HG03565 (cell line): ENCODE measurements around the gene DHX16.

Experiments used
- ATAC-seq: cut with Tn5 transposase; IDR thresholded peaks from one replicate; pipeline ENCODE4 v1.9.1; 2021; ENCODE audit warnings: mild to moderate bottlenecking, moderate library complexity; ENCODE audit not compliant: unreplicated experiment

Gene DHX16

DNA sequence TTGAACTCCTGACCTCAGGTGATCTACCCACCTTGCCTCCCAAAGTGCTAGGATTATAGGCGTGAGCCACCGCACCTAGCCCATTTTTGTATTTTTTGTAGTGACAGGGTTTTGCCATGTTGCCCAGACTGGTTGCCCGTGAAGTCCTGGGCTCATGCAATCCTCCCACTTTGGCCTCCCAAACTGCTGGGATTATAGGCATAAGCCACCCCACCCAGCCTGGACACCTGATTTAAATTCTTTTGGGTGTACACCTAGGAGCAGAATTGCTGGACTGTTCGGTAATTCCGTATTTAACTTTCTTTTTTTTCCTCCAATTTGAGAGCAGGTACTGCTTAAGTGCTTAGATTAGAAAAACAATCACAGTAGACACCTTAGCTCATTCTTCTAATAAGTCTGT lies 23.6 kb upstream of the DHX16 start:
- no peak for ATAC-seq

DNA sequence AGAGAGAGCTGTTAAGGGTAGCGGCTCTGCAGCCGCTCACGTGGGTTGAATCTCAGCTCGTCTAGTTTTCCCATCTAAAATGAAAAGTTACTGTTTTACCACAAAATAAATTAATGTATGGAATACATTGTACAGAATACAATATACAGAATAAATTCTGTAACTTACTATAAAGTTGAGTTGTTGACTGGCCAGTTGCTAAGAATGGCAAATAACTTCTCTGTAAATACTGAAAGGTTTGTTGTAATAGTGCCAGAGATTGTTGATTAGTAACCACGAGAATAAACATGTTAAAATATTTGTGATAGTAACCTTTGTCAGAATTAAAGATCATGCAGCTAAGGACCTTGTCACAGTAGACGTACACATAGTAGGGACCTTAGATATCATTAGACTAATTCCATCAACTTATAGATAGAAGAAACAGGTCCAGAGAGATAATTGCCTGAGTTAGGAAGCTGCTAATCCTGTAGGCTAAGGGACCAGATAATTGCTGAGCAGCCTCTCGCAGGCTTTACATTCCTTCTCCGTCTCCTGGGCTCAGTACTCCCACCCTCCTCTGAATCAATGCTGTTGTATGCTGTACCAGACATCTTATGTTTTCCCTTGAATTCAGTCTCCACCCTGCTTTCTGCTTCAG lies 18.5 kb upstream of the DHX16 start:
- no peak for ATAC-seq

DNA sequence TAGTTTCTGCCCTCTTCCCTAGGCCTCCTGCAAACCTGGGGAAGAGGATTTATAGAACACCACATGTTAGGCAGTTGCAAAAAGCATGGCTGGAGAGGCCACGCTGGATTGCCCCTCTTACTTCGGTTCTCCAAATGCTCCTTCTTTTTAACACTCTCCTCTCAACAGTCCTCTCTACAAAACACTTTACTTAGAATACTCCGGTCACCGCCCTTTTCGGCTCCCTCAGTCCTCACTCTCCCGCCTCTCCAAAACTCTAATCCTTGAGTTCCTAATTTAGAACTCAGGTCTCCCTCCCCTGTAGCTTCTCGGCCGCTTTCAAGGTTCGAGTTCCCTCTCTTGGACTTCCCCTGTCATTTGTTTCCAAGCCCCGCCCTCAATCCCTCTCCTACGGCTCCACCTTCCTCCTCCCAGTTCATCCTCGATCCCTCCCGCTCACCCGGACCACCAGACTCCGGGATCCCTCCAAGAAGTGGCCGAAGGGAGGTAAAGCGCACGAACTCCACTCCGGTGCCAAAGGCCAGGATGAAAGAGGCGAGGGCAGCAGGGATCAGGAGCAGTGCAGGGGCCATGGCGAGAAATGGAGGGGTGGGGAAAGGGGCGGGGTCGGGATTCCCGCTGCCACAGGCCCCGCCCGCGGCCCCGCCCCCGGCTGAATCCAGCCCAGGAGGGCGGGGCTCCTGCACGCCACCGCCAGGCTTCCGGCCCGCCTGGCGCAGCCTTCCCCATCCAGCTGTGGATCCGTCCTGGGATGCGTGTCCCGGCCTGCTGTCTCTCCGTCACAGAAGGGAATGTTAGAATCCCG lies 17.8 kb upstream of the DHX16 start, which contains the start of gene NRM:
Gene NRM, minus strand, starts transcription at position 582 of the 805 bp plus-strand sequence. Its CDS starts 10 bp downstream, at position 572.
- no peak for ATAC-seq

DNA sequence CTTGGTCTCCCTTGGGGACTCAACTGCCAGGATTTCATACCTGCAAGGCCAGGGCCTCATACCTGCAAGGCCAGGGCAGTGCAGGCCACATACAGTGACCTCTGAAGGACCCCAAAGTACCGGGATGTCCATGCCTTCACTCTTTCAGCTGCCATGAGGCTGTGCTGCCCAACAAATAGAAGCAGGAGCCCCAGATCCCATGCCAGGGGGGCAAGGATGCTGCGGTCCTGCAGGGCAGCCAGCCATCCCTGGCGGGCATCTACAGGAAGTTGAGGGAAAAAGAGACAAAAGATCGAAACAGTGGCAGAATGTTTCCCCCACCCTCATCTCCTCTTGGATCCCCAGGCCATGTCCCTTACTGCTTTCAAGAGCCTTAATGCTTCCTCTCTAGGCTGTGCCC lies 17.2 kb upstream of the DHX16 start:
- no peak for ATAC-seq

DNA sequence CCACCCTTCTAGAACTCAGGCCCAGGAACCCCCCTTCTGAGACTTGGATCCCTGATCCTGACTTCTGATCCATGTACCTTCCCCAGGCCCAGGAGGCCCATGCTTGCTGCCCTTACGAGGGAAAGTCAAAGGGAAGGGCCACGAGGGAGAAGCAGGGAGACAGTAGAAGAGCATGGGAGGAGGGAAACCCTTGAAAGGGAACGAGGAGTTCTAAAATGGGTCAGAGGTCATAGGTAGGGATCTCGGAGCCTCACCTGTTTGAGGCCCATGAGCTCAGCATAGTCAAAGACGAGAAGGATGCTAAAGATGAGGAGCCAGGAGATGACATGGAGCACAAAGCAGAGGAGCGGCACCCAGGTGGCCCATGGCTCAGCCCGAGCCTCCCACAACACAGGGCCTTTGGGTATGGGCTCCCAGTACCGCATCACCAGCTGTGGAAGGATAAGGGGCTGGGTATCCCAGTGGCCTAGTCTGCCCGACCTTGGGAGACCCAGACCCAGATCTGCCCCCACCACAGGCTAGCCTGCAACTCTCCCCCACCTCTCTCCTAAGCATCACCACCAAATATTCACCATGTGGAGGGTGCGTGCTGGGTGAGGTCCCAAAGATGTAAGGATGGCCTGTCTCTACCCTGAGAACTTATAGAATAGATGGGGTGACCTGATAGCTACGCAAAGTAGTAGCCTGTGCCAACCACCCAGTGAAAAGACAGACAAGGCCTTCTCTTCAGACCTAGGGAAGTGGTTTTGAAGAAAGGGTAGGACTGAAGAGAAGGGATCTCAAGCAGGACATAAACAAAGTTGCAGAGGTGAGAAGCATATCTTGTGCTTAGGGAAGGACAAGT lies 16.4 kb upstream of the DHX16 start:
- ATAC-seq, result no peak

DNA sequence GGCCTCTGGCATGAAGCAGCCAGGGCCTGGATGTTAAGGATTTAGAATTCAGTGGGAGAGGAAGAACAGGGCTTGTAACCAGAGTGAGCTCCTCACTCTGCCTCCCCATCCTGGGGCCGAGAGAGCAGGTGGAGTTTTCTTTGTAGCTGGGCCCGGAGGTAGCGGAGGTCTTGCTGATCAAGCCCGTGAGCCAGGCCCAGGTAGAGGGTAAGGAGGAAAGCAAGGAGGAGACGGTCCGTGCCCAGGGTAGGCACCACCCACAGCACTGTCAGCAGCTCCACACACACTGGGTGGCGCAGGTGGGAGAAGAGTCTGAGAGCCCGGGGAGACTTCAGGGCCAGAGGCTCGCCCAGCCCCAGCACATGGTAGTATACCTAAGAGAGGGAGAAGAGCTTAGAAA lies 15.8 kb upstream of the DHX16 start:
- ATAC-seq, result no peak

DNA sequence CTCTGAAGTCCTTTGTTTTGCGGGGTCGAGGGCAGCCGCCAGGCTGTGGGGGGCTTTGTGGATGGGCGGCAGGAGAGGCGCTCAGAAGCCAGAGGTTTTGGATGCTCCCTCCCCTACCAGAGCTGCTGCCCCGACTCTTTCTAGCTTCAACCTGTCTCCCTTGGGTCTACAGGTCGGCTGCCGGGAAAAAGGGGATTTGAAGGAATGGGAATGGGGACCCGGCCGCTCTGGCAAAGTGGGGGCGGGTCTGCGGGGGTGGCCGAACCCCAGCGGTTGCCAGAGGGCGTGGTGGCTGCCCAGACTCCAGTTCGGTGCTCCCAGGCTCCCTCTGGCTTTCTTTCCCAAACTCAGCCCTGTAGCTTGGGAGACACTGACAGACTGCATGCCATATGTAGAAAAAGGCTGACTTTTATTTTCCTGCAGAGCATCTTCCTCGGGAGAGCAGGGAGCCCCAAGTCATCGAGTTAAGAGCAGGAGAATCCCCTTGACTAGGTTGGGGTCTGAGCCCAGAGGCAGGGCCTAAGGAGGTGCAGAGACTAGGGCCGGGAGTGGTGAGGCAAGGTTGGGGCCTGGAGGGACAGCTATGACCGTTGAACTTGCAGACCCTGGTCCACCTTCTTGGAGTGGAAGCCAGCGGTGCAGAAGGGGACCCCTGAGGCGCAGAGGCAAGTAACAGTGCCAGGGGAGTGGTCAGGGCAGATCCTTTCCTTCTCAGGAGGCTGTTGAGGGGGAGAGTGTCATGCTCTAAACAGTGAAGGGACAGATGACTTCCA lies 15.0 kb upstream of the DHX16 start:
- ATAC-seq, result no peak

DNA sequence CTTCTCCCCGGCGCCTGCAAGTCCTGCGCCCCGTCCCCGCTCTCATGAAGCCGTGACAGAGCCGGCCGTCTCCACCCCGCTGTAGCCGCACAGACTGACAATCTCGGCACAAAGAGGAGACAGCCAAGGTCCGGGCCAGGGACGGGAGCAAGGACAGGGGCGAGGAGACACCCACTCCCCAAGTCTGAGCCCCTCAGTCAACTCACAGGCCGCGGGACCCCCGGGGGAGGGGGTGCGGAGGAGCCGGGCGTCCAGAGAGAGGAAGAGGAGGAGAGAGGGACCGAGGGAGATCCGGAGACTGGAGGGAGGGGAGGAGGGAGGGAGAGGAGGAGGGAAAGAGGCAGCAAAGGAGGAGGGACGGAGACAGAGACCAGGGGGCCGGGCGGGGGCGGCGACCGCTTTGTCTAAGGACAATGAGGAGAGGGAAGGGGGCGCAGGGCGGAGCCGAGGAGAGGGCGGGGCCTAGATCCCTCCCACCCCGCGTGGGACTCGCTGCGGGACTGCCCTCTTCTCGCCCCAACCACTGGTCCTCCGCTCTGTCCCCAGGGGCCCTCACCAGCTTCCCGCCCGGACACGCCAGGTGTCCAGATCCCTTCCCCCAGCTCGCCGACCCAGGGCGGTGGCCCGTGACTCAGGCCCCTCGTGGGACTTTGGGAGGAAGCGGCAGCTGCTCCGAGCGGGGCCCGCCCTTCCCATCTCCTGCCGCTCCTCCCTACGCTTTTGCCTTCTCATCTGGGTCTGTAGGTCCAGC lies 14.3 kb upstream of the DHX16 start:
- ATAC-seq, result peak; percentile 36

DNA sequence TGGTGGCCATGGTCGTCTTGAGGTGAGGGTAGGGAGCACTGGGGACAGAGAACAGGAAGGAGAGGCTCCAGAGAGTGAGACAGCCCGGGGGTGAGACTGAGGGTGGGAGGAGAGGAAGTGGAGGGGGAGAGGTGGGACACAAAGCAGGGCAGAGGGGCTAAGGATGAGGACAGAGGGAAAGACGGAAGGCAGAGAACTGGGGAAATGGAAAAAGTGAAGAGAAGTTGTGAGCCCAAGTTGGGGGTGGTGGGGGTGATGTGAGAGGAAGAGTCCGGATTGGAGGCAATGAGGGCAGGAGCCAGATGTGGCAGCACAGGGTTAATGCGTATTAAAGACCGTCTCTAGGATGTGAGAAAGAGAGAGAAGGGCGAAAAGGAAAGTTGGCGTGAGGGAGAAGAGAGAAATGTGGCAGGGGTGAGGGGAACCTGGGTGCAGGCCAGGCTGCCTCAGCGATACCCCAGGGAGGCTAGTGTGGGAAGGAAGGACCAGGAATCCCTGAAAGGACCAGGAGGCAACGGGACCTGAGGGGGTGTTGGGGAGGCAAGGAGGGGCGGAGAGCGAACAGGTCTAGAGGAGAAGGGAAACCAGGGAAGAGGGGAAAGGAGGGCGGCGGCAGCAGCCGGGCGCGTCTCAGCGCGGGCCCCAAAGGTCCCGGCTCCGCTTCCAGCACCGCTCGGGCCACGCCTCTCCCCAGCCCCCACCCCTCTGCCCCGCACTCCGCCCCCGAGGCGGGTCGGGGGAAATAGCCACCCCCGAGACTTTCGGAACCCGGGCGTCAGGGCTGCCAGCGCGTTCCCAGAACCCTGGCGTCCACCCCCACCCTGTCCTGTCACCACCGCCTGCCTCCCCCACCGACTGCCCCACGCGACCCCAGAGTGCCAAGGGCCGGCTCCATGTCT lies 13.5 kb upstream of the DHX16 start, which contains the start of gene PPP1R18:
Gene PPP1R18, minus strand, starts transcription at position 637 of the 899 bp plus-strand sequence. Its CDS starts 627 bp downstream, at position 10.
- ATAC-seq, result no peak

DNA sequence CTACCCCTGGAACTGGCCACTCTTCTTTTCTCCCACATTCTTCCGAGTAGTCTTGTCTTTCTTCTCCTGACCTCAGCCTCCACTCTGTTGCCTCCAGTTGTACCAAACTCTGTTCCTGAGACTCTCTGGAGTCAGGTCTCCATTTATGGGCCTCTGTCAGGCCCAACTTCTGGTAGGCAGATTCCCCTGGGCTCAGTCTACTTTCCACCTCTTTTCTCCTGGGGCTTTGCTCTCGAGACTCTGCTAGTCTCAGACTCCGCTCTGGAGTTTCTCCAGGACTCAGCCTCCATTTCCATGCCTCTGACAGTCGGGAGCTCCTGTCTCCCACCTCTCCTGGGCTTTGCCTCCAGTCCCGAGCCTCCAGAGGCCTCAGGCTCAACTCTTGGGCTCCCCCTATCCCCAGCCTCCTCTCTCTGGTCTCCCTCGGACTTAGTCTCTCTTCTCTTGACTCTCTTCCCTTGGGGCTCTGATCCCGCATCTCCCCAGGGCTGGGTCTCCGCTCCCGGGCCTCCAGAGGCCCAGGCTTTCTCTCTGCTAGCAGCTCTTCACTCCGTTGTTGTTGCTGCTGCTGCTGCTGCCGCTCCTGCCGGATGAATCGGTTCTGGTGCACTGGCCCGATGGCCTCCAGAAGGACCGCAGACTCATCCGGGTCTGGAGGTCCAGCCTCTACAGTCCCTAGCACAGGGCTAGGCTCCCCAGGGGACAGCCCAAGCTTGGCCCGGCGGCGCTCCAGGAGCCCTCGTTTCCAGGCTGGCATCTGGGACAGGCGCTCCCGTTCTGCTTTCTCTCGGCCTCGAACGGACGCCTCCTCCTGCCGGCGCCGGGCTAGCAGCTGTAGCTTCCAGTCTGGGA lies 12.6 kb upstream of the DHX16 start:
- no peak for ATAC-seq

DNA sequence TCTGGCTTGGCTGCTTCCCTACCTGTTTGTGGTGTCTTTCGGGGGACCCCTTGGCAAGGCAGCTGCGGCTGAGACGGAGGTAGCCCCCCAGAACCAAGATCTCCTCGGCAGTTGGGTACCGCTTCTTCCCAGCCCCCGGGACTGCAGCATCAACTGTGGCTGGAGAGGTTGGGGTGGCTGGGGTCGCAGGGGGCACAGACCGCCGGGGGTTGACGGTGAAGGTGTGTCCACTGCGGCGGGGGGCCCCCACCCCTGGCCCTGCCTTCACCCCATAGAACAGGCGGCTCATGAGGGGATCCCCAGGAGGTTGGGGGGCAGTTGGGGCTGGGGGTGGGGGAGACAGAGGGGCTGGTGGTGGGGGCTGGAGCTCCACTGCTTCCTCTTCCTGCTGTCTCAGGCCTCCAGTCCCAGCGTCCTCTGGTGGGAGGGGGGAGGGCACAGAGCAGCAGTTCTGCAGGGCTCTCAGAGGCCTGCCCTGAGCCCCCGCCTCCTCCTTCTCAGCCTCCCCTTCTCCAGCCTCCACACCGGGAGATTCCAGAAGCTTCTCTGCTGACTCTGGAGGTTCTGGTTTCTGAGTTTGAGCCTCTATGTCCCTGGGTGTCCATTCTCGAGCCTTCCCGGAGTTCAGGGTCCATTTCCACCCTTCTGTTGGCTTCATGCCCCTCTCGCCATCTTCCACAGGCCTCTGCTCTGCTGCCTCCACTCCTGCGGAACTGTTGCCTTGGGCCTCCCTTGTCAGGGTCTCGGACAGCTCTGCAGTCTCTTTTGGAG lies 11.8 kb upstream of the DHX16 start:
- ATAC-seq, result no peak

DNA sequence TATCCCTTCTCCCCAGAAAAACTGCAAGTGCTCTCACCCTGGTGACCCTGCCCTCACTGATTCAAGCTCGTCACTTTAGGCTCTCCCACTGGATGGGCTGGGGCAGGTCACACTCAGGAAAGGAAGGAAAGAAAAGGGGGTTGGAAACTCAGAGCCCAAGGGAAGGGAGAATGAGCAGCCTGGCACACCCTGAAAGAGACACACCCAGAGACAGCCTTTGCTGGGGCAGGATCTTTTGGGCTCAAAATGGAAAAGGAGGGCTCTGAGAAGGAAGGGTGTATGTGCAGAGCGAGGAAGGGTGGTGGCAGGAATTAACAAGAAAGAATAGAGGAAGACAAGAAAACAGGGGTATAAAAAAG lies 11.2 kb upstream of the DHX16 start:
- ATAC-seq, result no peak

DNA sequence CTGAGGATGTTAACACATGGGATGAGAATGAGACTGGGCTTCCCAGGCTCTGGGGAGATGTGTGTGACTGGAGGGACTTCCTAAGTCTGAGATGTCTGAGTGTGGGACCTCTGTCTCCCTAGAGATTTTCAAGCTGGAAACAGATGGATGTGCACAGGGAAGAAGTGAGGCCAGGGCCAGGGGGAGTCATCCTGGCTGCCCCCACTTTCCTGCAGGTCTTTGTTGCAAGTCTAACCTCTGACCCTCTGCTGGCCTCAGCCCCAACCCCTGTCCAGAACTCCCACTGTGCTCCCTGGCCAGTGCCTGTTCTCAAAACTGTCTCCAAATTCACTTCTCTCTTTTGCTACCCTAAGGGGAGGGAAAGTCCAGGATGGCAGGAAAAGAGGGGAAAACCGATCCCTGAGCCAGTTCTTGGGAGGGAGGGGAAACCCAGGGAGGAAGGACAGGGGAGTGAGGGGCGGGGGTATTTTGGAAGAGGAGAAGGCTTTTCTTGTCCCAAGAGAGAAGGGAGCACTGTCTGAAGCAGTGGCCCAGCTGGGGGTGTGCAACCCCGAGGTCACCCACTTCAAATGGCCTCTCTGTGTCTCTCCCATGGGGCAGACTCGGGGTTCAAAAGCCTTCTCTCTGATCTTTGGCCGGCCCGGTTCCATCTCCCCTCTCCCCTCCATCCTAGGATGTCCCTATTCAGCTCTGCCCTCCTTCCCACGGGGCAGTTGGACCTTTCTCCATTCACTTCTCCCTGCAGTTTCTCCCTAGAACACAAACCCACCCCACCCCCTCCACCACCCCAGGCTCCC lies 10.6 kb upstream of the DHX16 start:
- ATAC-seq, result no peak

DNA sequence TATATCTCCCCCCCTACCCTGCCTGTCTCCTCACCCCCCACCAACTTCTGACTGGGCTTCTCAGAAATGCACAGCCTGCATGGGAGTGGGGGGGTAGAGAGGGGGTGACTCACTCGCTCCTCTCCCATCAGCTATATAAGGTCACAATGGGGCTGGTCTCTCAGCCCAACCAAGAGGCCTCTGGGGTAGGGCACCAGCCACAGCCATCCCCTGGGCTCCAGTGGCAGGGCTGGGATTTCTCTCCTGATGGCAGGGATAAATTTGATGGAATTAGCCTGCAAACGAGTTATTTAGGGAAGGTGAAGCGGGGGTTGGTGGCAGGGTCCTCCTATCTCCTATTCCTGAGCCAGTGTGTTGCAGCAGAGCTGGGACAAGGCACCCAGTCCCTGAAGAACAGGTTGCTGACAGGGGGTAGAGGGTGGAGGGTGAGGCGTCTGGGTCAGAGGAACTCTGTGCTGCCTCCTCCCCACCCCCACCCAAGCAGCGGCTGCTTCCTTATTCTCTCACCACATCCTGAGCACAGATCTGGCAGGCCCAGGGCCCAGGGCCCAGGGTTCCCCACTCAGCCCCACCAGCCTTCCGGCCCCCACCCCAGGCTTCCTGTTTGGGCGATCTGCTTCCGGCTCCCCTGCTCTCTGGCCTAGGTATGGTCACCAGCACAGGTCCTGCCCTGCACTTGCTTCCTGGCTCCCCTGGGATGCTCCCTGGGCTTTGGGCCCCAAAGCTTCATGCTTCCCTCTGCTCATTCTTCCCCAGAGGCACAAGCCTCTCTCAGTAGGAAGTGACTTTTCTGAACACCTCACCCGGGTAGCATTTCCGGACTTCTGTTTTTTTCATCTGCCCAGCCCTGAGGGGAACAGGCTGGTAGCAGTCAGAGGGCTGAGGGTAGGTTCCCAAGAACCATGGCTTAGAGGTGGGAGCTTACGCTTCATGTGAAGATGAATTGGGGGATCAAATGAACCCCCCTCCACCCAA lies 9.6 kb upstream of the DHX16 start:
- ATAC-seq, result peak; percentile 33

DNA sequence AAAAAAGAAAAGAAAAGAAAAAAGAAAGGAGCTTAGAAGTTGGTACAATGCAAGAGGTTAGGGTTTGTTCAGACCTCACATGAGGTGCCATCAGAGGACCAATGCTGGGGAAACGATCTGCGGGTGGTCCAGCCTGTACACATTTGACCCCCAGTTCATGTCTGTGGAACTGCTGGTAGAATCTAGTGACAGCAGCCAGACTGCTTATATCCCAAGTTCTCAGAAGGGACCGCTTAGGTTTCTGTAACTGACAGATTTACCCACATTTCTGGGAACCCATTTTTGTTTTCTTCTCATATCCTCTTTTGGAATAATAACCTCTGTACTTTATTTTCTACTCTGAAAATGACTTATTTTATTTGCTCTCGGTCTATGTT lies 8.9 kb upstream of the DHX16 start:
- ATAC-seq, result no peak
